Esophagus muscularis mucosa (tissue), 4 donors: ENCODE results near the gene HOXD4. TPM values are rescaled to one million over a fixed set of nuclear protein-coding genes. Genes with fewer than 3 reads are reported as not detected.

Experiments used
- DNase-seq: peaks from one replicate; pipeline ENCODE4 v3.0.0-alpha.2; 2017; ENCODE audit errors: extremely low spot score
- H3K27ac ChIP-seq, 4 donors: fragments of 200-600 bp; sonication (generic); replicated peaks in 1 of 4; 1 replicate in 3 of 4; 2 replicates in 1 of 4; pipeline ENCODE4 v1.5.1; 2016 to 2019; ENCODE audit warnings: mild to moderate bottlenecking in 1 of 4
- H3K27me3 ChIP-seq, 4 donors: fragments of 200-600 bp; sonication (generic); one replicate each; pipeline versions ENCODE4 v1.5.1 to v1.6.0; 2016 to 2019
- H3K36me3 ChIP-seq, 4 donors: fragments of 200-600 bp; sonication (generic); one replicate each; pipeline ENCODE4 v1.5.1; 2016 to 2019
- H3K4me1 ChIP-seq, 4 donors: fragments of 200-600 bp; sonication (generic); one replicate each; pipeline ENCODE4 v1.5.1; 2016 to 2019
- H3K4me3 ChIP-seq, 4 donors: fragments of 200-600 bp; sonication (generic); 1 replicate in 2 of 4; 2 replicates in 2 of 4; pipeline ENCODE4 v1.5.1; 2016 to 2019; ENCODE audit warnings: mild to moderate bottlenecking in 4 of 4, moderate library complexity in 1 of 4
- H3K9me3 ChIP-seq, 4 donors: fragments of 200-600 bp; sonication (generic); 1 replicate in 3 of 4; 2 replicates in 1 of 4; pipeline ENCODE4 v1.5.1; 2016 to 2019
- EP300 ChIP-seq: sonication (generic); formaldehyde crosslinking; IDR thresholded peaks from one replicate; pipeline ENCODE4 v1.6.1; 2017; ENCODE audit warnings: antibody characterized with exemption
- POLR2A ChIP-seq: fragments of 450-650 bp; IDR thresholded peaks from one replicate; pipeline ENCODE4 v1.6.1; 2017; ENCODE audit warnings: antibody characterized with exemption, moderate library complexity, mild to moderate bottlenecking, low read depth
- POLR2AphosphoS5 ChIP-seq, 2 donors: sonication (generic); formaldehyde crosslinking; IDR thresholded peaks; one replicate each; pipeline ENCODE4 v1.6.1; 2017; ENCODE audit warnings: antibody characterized with exemption in 2 of 2
- WGBS: methylation state at CpG from one replicate; pipeline ENCODE4 v1.1.5; 2018; 5-methylcytosine and 5-hydroxymethylcytosine counted together
- intact Hi-C: fragments of 100-400 bp; cut with DNase I; formaldehyde crosslinking; loops from one replicate; pipeline ENCODE4 v1.15.1; 2023
- total RNA-seq, 4 donors: library from RNA; depleted of rRNA; stranded (reverse); fragments of >200 nt; gene quantifications; one replicate each; pipeline versions ENCODE4 v1.1.0 to v1.2.1, GENCODE V29; 2016
- TF ChIP-seq, protein P1 (sequence below), 3 experiments: fragments of 200-600 bp in 2 of 3; fragments of 450-650 bp in 1 of 3; sonication (generic) in 2 of 3; IDR thresholded peaks; one replicate each; pipeline ENCODE4 v1.5.1; 2017 to 2019; ENCODE audit warnings: antibody characterized with exemption in 3 of 3, mild to moderate bottlenecking in 2 of 3, moderate library complexity in 1 of 3

HOXD4 gene
- total RNA-seq, 4 donors from 2014 or later = 0.66 to 2.9 (median 1.9) TPM

DNA sequence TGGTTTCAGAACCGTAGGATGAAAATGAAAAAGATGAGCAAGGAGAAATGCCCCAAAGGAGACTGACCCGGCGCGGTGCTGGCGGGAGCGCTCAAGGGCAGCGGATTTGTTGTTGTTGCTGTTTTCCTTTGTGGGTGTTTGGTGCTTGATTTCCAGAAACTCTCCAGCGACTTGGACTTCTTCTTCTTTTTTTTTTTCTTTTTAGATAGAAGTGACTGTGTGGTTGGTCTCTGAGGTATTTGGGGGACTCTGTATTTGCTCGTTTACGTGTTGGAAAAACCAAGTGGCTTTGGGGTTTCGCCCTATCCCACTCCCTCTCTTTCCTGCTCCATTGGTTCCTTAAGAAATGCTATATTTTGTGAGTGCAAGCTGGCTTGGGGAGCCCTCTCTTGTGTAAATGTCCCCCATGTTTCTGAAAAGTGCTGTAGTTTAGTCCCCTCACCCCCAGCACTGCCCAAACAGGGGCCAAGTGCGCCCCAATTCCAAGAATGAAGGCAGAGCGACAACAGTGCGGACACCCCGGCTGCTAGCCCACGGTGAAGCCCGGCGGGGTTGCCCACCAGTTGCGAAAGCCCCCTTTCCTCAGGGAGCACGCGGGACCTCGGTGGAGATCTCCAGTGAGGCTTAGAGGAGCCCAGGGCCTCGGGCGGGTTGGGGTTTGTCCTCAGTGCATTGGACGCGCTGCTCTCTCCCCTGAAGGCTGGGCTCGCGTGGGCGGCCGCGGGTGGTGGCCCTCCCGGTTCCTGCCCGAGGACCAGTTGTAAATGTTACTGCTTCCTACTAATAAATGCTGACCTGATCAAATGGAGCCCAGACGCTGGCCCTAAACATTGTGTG, 27.0 kb upstream of the HOXD4 start:
- peaks cover 10 to 100% (median 82%) of the 10 kb centered on the region in 4 donors for H3K27me3 ChIP-seq
- no peak overlapping the region for H3K27ac ChIP-seq
- intact Hi-C loops = no loop called here
- H3K9me3 ChIP-seq = no peaks in the 10 kb centered on the region
- TF ChIP-seq POLR2A (no peak), POLR2AphosphoS5 (IDR thresholded peaks at IDR 0.05) (no peak), EP300 (no peak)
- TF ChIP-seq, protein P1, sequence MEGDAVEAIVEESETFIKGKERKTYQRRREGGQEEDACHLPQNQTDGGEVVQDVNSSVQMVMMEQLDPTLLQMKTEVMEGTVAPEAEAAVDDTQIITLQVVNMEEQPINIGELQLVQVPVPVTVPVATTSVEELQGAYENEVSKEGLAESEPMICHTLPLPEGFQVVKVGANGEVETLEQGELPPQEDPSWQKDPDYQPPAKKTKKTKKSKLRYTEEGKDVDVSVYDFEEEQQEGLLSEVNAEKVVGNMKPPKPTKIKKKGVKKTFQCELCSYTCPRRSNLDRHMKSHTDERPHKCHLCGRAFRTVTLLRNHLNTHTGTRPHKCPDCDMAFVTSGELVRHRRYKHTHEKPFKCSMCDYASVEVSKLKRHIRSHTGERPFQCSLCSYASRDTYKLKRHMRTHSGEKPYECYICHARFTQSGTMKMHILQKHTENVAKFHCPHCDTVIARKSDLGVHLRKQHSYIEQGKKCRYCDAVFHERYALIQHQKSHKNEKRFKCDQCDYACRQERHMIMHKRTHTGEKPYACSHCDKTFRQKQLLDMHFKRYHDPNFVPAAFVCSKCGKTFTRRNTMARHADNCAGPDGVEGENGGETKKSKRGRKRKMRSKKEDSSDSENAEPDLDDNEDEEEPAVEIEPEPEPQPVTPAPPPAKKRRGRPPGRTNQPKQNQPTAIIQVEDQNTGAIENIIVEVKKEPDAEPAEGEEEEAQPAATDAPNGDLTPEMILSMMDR (IDR thresholded peaks at IDR 0.05) = no peak
- peak overlapping the region in 3 of 4 donors; percentile 49 to 62 (median 51) for H3K4me3 ChIP-seq
- WGBS = 21% methylated on average over 28 of the region's 34 CpGs
- H3K4me1 ChIP-seq = peaks cover 20 to 51% (median 37%) of the 10 kb centered on the region in 4 donors
- H3K36me3 ChIP-seq = no peaks in the 10 kb centered on the region
- DNase-seq = no peak

DNA sequence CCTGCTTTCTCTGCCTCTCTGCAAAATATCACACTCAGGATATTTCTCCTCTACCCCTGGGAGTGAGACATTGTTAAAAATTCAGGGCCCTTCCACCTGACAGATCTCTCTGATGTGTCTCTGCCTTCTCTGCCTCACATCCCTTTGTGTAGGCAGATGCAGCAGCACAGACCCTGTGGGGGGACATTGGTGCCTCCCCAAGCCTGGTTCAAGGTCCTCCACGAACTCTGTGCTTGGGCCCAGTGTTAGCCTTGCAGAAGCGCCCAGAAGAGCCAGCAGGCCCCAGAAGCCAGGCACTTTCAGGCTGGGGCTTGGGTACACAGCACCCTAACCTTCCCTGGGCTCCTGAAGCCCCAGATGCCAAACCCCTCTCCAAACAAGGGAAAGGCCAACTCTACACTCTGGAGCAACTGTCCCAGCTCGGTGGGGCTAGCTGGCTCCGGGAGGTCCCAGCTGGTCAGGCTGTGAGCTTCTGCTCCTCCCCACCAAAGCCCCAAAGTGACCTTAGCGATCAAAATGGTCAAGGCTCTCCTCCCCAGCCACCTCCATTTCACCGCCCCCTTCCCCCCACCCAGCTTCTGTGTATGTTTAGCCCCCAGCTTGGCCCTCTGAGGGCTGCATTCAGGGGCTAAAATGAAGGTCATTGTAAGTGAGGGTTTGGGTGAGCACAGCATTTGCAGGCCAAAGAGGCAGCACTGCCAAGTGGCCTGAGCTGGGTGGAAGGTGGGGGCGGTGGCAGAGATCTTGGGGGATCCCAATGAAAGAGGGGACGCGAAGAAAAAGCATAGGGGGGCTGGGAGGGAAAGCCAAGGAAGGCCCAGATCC, 26.2 kb upstream of the HOXD4 start:
- intact Hi-C loops = loop anchor here (5.0 kb wide), 4 partner anchors 332 to 692 kb away; no protein-coding TSS in a partner anchor
- no peak for DNase-seq
- TF ChIP-seq, protein P1 (IDR thresholded peaks at IDR 0.05) = no peak
- TF ChIP-seq POLR2AphosphoS5 (IDR thresholded peaks at IDR 0.05) (no peak), EP300 (no peak), POLR2A (no peak)
- no peak overlapping the region for H3K27ac ChIP-seq
- WGBS = 29% methylated on average over 6 of the region's 9 CpGs
- no peaks in the 10 kb centered on the region for H3K9me3 ChIP-seq
- H3K4me1 ChIP-seq = peaks cover 24 to 59% (median 43%) of the 10 kb centered on the region in 4 donors
- no peaks in the 10 kb centered on the region for H3K36me3 ChIP-seq
- H3K27me3 ChIP-seq = peaks cover 10 to 100% (median 82%) of the 10 kb centered on the region in 4 donors
- no peak overlapping the region for H3K4me3 ChIP-seq

DNA sequence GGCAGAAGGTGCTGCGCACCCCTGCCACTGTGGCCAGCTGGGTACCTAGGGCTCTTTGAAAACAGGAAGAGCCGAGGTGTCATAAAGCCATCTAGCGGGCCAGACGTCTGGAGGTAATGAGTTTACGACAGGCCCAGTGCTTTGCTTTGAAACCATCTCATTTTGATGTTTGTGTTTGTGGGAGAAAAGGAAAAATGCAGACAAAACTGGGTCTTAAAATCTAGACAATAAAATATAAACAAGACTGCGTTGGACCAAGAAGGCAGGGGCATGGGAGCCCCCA, 25.6 kb upstream of the HOXD4 start:
- H3K36me3 ChIP-seq = no peaks in the 10 kb centered on the region
- no peak for DNase-seq
- no peak overlapping the region for H3K27ac ChIP-seq
- intact Hi-C loops = loop anchor here (2.0 to 5.0 kb wide), 5 partner anchors 332 to 1021 kb away; no protein-coding TSS in a partner anchor
- H3K4me1 ChIP-seq = peaks cover 30 to 65% (median 48%) of the 10 kb centered on the region in 4 donors
- 36% methylated on average over 6 of the region's 6 CpGs for WGBS
- H3K4me3 ChIP-seq = no peak overlapping the region
- H3K9me3 ChIP-seq = no peaks in the 10 kb centered on the region
- TF ChIP-seq POLR2A = no peak
- TF ChIP-seq, protein P1 (IDR thresholded peaks at IDR 0.05) = no peak
- no peak for TF ChIP-seq EP300
- TF ChIP-seq POLR2AphosphoS5 (IDR thresholded peaks at IDR 0.05) = no peak
- peaks cover 10 to 100% (median 82%) of the 10 kb centered on the region in 4 donors for H3K27me3 ChIP-seq

DNA sequence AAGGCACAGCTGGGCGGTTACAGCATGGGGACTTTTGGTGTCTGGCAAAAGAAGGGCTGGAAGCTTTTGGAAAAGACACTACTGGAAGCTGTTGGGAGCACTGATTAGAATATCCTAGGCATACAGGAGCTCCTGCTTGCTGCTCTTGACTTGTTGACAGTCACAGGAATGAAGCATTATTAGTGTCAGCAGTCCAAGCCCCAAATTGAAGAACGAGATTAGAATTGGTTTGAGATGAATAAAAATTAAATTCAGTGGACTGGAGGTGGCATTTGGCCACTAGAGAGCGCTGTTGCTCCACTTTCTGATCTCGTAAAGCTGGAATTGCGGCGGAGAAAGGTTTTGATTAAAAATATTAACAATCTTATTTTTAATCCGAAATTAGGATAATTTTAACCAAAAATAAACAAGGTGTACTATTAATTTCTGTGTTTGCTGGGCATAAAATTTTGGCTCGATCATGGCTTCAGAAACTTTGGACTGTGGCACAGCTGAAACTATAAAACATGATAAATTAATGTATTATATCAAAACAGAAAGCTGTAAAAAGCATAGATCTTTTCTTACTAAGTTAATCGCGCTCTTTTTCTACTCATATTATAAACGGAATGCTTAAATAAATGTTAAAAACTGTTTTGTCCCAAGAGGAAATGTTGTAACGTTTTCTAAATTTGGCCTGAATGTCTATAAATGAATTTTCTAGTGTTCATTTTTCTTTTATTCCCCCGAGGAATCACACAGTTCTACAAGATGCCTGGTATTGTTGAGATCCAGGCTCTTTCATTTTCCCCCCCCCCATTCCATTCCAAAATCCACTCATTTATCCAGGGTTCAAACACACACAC, 24.2 kb upstream of the HOXD4 start:
- intact Hi-C loops = loop anchor here (2.0 to 5.0 kb wide), 5 partner anchors 330 to 1020 kb away; no protein-coding TSS in a partner anchor
- no peak for DNase-seq
- Histone ChIP-seq H3K4me3 (no peak overlapping the region), H3K27me3 (peaks cover 10 to 100% (median 83%) of the 10 kb centered on the region in 4 donors), H3K36me3 (no peaks in the 10 kb centered on the region), H3K27ac (no peak overlapping the region), H3K9me3 (no peaks in the 10 kb centered on the region), H3K4me1 (peaks cover 27 to 61% (median 42%) of the 10 kb centered on the region in 4 donors)
- TF ChIP-seq POLR2AphosphoS5 (IDR thresholded peaks at IDR 0.05) (peak in 1 of 2 donors; percentile 6), EP300 (no peak)
- TF ChIP-seq, protein P1 (IDR thresholded peaks at IDR 0.05) = peak; percentile 84 to 90 (median 89)
- WGBS = 3% methylated on average over 13 of the region's 13 CpGs
